Neural progenitor cell (in vitro differentiated cells): Measurements from ENCODE around the gene PPIE.

Experiments
- EZH2 ChIP-seq: fragments of 200-600 bp; sonication (generic); IDR thresholded peaks from 2 replicates; pipeline ENCODE4 v1.6.1; 2017; ENCODE audit warnings: antibody characterized with exemption, mild to moderate bottlenecking, moderate library complexity
- EZH2phosphoT487 ChIP-seq: fragments of 200-600 bp; sonication (generic); IDR thresholded peaks from 2 replicates; pipeline ENCODE4 v1.6.1; 2017; ENCODE audit warnings: antibody characterized with exemption
- TF ChIP-seq, protein P1 (sequence below): fragments of 200-600 bp; sonication (generic); IDR thresholded peaks from 2 replicates; pipeline ENCODE4 v1.5.1; 2017; ENCODE audit warnings: antibody characterized with exemption, mild to moderate bottlenecking

DNA sequence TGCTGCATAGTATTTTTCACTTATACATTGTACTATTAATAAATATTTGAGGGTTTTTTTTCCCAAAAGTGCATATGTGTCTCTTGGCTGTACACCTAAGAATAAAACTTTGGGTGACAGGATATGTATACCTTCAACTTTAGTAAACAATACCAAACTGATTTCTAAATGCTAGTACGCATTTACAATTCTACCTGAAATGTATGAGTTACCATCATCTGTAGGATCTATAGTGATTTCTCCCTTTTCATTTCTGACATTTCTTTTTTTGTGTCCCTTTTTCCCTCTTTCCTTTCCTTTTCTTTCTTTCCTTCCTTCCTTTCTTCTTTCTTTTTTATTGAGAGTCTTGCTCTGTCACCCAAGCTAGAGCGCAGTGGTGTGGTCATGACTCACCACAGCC, 66.7 kb downstream of the PPIE start:
- TF ChIP-seq, protein P1, sequence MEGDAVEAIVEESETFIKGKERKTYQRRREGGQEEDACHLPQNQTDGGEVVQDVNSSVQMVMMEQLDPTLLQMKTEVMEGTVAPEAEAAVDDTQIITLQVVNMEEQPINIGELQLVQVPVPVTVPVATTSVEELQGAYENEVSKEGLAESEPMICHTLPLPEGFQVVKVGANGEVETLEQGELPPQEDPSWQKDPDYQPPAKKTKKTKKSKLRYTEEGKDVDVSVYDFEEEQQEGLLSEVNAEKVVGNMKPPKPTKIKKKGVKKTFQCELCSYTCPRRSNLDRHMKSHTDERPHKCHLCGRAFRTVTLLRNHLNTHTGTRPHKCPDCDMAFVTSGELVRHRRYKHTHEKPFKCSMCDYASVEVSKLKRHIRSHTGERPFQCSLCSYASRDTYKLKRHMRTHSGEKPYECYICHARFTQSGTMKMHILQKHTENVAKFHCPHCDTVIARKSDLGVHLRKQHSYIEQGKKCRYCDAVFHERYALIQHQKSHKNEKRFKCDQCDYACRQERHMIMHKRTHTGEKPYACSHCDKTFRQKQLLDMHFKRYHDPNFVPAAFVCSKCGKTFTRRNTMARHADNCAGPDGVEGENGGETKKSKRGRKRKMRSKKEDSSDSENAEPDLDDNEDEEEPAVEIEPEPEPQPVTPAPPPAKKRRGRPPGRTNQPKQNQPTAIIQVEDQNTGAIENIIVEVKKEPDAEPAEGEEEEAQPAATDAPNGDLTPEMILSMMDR, result no peak
- no peak for TF ChIP-seq EZH2
- no peak for TF ChIP-seq EZH2phosphoT487
